NCI-H510A treated with DMSO at 0.1 percent for 48 hours (cell line): Measurements from ENCODE around the gene PDE6B.
"Not testable (repeated sequence)": the region's sequence is repeated elsewhere in the genome, so short reads cannot be mapped to it uniquely, and the experiment has no call there.

ENCODE experiments used
- DNase-seq: peaks from one replicate; lab custom pipeline; 2025; lab: John Stamatoyannopoulos, UW

PDE6B gene

DNA sequence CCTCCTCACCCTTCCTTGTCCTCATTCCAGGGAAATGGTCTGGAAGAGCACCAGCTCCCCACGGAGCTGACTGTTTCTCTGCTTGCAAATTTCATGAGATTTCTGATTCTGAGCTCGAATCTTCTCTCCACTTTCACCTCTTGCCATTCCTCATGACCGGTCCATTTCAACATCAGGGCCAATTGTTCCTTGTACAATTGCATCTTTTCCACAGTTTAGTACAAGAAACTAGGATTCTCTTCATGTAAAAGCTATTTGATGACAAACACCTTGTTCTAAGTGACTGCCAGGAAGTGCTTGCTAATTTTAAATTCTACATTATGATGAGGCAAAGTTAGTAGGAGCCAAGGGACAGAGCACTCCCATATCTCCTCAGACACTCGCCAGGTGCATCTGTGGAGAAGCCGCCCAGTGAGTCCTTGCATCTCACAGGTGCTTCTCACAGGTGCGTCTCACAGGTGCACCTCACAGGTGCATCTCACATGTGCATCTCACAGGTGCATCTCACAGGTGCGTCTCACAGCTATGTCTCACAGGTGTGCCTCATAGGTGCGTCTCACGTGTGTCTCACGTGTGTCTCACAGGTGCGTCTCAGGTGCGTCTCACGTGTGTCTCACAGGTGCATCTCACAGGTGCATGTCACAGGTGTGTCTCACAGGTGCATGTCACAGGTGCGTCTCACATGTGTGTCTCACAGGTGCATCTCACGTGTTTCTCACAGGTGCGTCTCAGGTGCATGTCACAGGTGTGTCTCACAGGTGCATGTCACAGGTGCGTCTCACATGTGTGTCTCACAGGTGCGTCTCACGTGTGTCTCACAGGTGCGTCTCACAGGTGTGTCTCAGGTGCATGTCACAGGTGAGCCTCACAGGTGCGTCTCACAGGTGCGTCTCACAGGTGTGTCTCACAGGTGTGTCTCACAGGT, 3.0 kb upstream of the PDE6B start:
- no peak for DNase-seq

DNA sequence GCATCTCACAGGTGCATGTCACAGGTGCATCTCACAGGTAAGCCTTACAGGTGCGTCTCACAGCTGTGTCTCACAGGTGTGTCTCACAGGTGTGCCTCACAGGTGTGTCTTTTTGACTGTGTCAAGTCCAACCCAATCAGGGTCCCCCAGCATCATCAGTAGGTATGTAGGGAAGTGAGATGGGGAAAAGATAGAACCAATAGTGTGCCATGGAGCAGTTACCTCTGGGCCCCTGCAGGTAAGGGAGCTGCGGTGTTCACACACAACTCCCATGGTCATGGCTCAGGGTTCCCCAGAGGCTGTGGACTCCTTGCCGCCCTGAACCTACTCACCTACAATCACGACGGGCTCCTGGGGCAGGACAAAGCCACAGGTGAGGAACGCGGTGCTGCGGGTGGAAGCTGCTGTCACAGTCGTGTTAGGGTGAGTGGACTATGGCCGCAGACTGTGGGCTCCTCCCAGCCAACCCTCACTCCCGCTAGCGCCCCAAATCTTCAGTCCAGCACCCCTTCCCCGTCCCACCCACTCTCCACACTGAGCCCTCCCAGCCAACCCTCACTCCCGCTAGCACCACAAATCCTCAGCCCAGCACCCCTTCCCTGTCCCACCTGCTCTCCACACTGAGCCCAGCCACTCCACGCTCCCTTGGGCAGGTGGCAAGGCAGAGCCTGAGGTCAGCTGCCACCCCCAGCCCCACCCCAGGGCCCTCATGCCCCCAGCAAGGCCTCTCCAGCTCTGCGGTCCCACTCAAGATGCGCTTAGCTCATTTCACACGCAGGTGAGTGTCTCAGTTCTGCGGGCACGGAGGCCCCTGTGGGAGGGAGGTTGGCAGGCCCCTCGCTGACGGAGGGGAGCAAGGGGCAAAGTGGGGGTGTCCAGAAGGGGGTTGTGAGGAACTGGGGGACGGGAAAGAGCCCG, 2.1 kb upstream of the PDE6B start:
- DNase-seq, result no peak

DNA sequence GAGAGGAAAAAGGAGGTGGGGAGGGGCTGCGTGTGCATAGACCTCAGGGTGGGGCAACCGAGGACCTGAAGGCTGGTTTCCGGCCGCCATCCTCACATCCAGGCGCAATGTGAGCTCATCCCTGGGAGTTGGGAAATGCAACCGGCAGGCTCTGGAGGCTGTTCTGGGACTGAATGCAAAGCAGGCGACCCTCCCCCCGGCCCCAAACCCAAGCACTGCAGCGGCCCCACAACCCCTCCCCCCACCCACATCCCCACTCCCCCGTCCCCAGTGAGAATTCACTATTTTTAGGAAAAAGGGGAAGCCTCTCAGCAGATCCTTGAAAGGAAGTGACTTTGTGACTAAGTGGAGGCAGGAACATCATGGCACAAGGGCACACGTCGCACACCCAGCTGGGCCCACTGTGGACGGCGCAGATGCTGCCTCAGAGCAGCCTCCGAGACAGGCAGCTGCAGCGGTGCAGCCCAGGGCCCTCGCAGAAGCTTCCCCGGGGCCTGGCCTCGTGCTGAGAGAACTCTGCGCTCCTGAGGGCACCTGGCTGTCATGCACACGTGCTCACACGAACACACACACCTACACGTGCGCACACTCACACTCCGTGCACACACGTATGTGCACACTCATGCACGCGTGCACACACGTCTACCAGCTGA, 1.3 kb upstream of the PDE6B start:
- no peak for DNase-seq

DNA sequence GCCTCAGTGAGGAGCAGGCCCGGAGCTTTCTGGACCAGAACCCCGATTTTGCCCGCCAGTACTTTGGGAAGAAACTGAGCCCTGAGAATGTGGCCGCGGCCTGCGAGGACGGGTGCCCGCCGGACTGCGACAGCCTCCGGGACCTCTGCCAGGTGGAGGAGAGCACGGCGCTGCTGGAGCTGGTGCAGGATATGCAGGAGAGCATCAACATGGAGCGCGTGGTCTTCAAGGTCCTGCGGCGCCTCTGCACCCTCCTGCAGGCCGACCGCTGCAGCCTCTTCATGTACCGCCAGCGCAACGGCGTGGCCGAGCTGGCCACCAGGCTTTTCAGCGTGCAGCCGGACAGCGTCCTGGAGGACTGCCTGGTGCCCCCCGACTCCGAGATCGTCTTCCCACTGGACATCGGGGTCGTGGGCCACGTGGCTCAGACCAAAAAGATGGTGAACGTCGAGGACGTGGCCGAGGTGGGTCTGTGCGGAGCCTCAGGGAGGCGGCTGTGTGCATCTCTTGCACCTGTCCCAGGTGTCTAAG, 323 bp downstream of the PDE6B start:
- DNase-seq, result no peak

DNA sequence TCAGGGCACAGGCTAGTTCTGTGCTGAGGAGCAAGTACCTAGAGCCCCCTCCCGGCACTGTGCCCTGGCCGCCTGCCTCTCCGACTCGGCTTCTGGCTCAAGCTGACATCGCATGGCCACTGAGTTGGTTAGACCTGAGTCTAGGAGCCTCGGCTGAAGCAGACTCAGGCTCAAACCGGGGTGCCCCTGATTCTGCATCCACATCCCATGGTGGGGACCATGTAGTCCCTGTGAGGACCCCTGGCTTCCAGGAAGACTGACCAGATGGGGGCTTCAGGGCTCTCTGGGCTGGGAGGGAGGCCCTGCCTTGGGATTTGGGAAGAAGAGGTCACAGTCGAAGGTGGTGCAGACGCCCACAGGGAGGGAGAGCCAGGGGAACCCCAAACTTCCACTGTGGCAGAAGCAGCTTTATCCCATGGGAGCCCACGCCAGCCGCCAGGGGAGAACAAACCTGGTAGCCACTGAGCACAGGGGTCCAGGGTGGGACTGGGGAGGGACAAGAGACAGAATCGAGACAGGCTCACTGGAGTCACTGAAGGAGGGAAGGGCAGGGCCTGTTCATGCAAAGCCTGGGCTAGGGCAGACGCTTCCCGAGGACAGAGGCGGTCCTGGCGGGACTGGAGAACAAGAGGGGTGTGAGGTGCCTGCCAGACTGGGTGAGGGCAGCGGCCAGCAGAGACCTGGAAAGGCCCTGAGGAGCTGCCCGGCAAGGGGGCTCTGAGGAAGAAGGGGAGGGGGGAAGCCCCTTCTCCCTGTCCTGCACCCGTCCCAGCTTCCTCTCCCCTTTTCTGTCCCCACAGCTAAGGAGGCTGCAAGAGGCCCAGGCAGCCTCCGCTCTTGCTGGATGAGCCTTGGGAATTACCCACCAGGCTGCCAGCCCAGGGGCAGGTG, 1.1 kb downstream of the PDE6B start:
- DNase-seq, result no peak

DNA sequence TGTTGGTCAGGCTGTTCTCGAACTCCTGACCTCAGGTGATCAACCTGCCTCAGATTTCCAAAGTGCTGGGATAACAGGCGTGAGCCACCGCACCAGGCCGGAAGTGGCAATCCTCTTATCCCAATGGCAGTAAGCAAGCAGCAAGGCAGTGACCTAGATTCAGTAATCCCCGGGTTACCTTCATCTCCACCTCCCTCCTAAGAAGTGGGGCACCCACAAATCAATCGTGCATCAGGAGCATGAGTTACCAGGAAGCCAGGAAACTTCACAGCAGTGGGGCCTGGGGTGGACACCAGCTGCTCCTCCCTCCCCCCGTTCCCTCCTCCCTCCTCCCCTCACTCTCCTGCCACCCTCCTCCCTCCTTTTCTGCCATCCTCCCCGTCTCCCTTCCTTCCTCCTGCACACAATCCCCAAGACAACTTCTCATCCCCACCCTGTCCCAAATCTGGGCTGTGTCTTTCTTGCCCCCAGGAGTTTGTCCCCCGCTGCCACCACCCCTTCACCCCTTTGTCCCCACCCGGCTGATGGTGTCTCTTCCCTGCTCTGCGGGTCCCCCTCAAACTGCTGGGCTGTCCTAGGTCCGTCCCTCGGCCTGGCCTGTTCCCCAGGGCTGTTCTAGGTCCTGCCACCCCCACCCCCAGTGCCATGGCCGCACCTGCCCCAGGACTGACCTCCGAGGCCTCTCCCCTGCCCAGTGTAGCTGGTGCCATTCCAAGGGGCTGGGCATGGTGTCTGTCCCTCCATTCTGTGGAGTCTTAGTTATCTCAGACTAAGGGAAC, 2.2 kb downstream of the PDE6B start:
- no peak for DNase-seq

DNA sequence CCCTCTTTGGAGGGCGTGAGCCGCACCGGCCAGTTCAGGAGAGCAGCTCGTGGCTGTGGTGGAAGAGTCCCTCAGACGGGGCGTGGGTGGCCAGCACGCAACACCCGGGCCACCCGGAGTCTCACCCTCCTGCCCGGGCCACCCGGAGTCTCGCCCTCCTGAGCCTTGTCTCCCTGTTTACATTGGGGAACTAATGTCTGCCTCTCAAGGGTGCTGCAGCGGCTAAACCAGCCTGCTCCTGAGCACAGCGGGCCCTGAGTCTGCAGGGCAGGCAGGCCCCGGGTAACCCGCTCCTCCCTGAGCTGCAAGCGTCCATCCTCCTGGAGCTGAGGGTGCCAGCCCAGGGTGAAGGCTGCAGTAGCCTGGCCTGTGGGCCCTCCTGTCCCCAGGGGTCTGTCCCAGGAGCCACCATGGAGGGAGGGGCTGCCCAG, 3.0 kb downstream of the PDE6B start:
- DNase-seq, result no peak

DNA sequence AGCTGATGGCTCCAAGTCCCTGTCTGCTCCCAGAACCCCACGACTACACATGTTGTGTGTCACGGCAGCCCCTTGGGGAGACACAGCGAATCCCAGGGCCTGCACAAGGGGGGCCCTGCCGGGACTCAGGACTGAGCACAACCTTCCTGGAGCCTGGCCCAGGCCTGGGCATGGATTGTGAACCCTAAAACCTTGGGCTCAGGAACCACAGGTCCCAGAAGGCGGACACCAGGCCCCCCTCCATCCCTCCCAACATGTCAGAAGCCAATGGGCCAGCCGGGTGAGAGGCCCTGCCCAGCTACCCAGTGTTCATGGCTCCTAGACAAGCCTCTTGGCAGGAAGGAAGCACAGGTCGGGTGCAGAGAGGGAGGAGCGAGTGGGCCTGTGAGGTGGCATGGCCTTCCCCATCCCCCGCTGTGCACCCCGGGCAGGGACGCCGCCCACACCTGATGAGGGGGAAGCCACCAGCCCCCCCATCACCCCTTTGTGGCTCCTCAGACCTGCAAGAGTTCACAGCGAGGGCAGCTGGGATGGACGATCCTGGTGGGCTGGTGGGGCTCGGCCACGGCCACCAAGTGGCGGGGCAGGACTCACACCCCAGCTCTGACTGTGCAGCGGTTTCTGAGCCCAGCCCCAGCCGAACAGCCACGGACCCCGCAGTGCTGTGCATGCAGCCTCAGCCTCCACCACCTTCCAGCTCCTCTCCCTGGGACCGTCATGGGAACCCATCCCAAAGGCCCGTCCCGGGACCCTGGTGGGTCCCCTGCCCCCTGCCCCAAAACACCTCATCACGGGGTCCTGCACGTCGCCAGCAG, 3.7 kb downstream of the PDE6B start:
- DNase-seq, result no peak

DNA sequence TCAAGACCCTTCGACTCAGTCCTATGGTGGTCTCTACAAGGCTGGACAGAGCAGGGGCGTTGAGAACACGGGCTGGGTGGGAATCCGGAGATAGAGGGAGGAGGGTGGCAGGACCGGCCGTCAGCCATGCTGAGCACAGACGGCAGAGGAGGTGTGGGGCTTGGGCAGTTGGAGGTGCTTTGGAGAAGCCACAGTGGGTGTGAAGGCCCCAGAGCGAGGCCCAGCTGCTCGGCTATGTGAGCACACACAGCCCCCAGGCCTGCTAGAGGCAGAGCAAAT, 4.2 kb downstream of the PDE6B start:
- DNase-seq, result no peak

DNA sequence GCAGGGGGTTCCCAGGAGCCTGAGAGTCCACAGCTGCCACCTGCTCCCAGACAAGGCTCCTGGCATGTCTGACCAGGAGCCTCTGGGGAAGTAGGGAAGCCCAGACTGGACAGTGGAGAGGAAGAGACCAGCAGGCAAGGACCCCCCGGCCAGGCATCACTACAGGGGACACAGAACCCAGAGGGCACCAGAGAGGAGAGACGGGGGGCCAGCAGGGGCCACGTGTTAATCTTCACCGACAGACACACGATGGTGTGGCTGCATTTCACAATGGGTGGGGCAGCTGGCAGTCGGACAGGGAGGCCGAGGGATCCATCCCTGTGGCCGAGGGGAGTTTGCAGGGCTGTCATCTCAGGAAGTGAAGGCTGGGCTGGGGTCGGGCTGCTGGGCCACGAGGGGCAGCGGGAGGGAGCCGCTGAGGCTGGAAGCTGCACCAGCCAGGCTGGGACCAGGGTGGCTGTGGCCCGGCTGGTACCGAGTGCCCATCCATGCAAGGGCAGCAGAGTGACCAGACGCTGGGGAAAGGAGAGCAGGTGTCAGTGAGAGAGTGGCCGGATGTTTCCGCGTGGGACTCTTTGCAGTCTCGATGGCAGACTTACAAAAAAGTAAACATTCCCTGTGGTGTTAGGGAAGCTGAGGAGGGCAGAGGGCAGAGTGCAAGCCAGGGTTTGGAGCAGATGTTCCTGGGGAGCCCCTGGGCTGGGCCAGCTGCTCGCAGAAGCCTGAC, 4.7 kb downstream of the PDE6B start:
- no peak for DNase-seq

DNA sequence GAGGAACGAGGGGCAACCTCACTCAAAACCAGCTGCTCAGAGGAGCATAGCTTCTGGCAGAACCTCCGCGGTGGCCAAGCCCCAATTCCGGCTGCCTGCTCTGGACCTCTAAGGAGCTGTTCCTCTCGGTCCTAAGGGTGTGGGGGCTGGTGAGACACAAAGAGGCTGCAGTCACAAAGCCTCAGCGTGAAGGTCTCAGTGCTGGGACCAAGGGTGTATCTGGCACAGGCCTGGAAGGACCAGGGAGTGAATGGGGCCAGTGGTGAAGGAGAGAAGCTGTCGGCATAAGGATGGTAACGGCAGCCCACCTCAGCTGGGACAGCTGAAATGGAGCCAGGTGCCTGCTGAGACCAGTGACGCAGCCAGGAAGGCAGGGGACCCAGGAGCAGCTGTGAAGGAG, 5.3 kb downstream of the PDE6B start:
- no peak for DNase-seq

DNA sequence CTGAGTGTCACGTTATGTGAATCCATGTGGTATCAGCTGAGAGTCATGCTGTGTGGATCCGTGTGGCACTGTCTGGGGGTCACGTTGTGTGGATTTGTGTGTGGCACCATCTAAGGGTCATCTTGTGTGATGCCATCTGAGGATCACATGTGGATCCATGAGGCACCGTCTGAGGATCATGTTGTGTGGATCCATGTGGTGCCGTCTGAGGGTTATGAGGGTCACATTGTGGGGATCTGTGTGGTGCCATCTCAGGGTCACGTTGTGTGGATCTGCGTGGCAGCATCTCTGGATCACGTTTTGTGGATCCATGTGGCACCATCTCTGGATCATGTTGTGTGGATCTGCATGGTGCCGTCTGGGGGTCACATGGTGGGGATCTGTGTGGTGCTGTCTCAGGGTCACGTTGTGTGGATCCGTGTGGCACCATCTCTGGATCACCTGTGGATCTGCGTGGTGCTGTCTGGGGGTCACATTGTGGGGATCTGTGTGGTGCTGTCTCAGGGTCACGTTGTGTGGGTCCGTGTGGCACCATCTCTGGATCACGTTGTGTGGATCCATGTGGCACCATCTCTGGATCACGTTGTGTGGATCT, 6.9 kb downstream of the PDE6B start:
- DNase-seq, result no peak

DNA sequence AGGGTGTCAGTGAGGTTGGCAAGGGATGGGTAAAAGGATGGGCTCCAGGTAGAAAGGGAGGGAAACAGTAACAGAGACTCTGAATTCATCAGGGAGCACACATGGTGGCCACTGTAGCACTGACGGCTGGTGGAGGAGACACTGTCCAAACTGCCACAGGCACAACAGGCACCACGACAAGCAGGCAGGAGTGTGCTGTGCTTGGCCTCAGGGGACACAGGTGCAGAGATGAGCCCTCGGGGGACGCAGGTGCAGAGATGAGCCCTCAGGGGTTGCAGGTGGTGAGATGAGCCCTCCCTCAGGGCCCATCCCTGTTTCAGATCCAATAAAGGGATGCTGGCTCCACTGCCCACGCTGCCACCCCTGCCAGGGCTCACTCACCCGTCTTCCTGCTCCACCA, 7.6 kb downstream of the PDE6B start:
- DNase-seq, result no peak

DNA sequence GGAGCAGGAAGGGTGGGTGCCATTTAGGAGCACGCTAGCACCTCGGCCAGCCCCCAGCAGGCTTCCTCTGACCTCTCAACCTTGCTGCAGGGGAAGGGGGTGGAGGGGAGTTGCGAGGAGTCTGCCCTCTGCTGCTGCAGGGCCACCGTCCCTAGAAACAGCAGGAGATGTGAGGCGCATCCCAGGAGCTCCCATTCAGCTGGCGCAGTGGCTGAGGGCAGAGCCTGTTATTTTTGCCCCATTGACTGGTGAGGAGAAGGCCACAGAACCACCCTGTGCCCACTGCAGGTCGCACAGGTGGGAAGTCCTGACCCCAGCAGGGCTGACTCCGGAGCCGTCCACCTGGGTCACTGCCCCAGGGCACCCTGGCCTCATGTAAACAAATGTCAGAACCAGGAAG, 8.0 kb downstream of the PDE6B start:
- no peak for DNase-seq

DNA sequence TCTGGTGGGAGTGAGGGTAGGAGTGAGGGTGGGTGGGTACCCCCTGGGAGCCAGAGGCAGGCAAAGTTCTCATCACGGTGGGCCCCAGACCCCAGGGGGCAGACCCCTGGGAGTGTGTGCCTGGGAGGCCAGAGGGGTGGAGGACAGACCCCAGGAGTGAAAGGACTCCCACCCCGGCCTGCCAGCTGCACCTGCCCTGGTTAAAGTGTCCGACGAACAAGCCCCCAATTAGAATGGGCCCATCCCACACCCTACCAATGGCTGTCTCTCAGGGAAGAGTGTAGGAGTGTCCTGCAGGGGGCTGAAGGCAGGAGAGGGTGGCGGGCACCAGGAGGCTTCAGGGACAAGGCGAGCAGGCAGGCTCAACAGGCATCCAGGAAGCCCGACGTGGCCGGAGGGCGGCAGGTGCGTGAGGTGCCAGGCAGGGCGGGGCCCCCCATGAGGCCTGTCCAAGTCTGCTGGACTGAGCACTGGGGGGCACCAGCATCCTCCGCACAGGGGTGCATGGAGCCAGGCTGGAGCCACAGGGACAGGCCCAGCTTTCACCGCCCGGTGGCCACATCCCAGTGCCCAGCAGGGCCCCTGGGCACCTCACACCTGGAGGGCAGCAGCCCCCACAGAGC, 8.7 kb downstream of the PDE6B start:
- no peak for DNase-seq

DNA sequence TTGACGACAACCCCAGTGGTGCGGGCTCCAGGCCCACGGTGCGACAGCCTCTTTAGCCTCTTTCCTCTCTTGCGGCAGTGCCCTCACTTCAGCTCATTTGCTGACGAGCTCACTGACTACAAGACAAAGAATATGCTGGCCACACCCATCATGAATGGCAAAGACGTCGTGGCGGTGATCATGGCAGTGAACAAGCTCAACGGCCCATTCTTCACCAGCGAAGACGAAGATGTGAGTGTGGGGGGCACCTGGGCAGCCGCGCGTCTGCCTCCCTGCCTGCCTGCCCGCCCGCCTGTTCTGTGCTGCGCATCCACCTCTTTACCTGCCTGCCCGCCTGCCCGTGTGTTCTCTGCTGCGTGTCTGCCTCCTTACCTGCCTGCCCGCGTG, 9.2 kb downstream of the PDE6B start:
- no peak for DNase-seq

DNA sequence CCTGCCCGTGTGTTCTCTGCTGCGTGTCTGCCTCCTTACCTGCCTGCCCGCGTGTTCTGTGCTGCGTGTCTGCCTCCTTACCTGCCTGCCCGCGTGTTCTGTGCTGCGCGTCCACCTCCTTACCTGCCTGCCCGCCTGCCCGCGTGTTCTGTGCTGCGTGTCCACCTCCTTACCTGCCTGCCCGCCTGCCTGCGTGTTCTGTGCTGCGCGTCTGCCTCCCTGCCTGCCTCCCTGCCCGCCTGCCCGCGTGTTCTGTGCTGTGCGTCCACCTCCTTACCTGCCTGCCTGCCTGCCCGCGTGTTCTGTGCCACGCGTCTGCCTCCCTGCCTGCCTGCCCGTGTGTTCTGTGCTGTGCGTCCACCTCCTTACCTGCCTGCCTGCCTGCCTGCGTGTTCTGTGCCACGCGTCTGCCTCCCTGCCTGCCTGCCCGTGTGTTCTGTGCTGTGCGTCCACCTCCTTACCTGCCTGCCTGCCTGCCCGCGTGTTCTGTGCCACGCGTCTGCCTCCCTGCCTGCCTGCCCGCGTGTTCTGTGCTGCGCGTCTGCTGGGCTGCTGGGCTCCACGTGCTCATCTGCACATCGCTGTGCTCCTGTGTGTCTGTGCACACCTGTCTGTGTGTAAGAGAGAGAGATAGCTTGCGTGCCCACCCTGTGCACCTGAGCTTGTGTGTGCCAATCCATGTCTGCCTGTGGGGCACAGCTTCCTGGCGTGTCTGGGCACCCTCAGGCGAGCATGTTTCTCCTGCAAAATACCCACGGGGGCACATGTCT, 9.9 kb downstream of the PDE6B start:
- DNase-seq, result not testable (repeated sequence)
